OCI-LY7 (cell line): Measurements from ENCODE around the gene COL15A1. TPM values are rescaled to one million over a fixed set of nuclear protein-coding genes. Genes with fewer than 3 reads are reported as not detected.

Source experiments
- BruUV-seq: library from RNA; stranded (reverse); fragments of 400-500 nt; replicated peaks from 2 replicates; lab custom pipeline; 2021; lab: Mats Ljungman, UMichigan
- CTCF ChIA-PET: fragments of 300-600 bp; sonication (Branson Sonifier 250); formaldehyde crosslinking; loops from one replicate; lab custom pipeline; 2022; ENCODE audit warnings: antibody characterized with exemption; ENCODE audit not compliant: unreplicated experiment; lab: Charles Lee
- POLR2A ChIA-PET: fragments of 300-600 bp; sonication (Branson Sonifier 250); formaldehyde crosslinking; loops from one replicate; lab custom pipeline; 2022; ENCODE audit warnings: antibody characterized with exemption; lab: Charles Lee
- DNase-seq: peaks from one replicate; pipeline ENCODE4 v3.0.0-alpha.2; 2015; ENCODE audit warnings: low spot score
- H2AFZ ChIP-seq: fragments of 200-600 bp; sonication (generic), shearing (Covaris generic); 2 replicates; pipeline ENCODE4 v1.6.1; 2014; ENCODE audit warnings: mild to moderate bottlenecking, antibody characterized with exemption, low read length, moderate library complexity
- H3K27ac ChIP-seq: fragments of 200-600 bp; sonication (generic); 2 replicates; pipeline ENCODE4 v1.5.1; 2014; ENCODE audit warnings: mixed run types, low read depth, mild to moderate bottlenecking, moderate library complexity, low read length, inconsistent platforms; ENCODE audit not compliant: poor library complexity, severe bottlenecking
- H3K36me3 ChIP-seq: fragments of 200-600 bp; sonication (generic); 2 replicates; pipeline ENCODE4 v1.6.1; 2014; ENCODE audit warnings: mild to moderate bottlenecking, antibody characterized with exemption, low read length, moderate library complexity, mixed read lengths; ENCODE audit not compliant: insufficient read depth
- H3K4me1 ChIP-seq: fragments of 200-600 bp; sonication (generic); 2 replicates; pipeline ENCODE4 v1.5.1; 2014; ENCODE audit warnings: mild to moderate bottlenecking, low read length; ENCODE audit not compliant: insufficient read depth, poor library complexity, severe bottlenecking
- H3K4me2 ChIP-seq: fragments of 200-600 bp; sonication (generic); 2 replicates; pipeline ENCODE4 v1.6.1; 2014; ENCODE audit warnings: mild to moderate bottlenecking, low read length
- H3K4me3 ChIP-seq: fragments of 200-600 bp; sonication (generic); 2 replicates; pipeline ENCODE4 v1.5.1; 2014; ENCODE audit warnings: mild to moderate bottlenecking, low read depth, low read length; ENCODE audit not compliant: poor library complexity, severe bottlenecking
- H3K79me2 ChIP-seq: fragments of 200-600 bp; sonication (generic); 2 replicates; pipeline ENCODE4 v1.6.1; 2016; ENCODE audit warnings: low read depth, mild to moderate bottlenecking, low read length, moderate library complexity, mixed read lengths; ENCODE audit not compliant: insufficient read depth
- H3K9me2 ChIP-seq: fragments of 200-600 bp; sonication (generic); 2 replicates; pipeline ENCODE4 v1.6.1; 2016; ENCODE audit warnings: mild to moderate bottlenecking, low read length, mixed read lengths; ENCODE audit not compliant: insufficient read depth
- H3K9me3 ChIP-seq: fragments of 200-600 bp; sonication (generic); 2 replicates; pipeline ENCODE4 v1.6.1; 2014; ENCODE audit warnings: mild to moderate bottlenecking, mixed run types, low read length, mixed read lengths
- H4K20me1 ChIP-seq: fragments of 200-600 bp; sonication (generic); 2 replicates; pipeline ENCODE4 v1.6.1; 2014; ENCODE audit warnings: mild to moderate bottlenecking, antibody characterized with exemption, low read length, moderate library complexity, mixed read lengths; ENCODE audit not compliant: insufficient read depth
- EZH2phosphoT487 ChIP-seq: fragments of 200-600 bp; sonication (generic); IDR thresholded peaks from 2 replicates; pipeline ENCODE4 v1.6.1; 2018; ENCODE audit warnings: low read depth, borderline replicate concordance, mild to moderate bottlenecking, mixed run types, antibody characterized with exemption, low read length, moderate library complexity, mixed read lengths
- intact Hi-C: fragments of 100-400 bp; cut with micrococcal nuclease; formaldehyde crosslinking; loops from one replicate; pipeline ENCODE4 v1.10.0; 2022; ENCODE audit not compliant: unreplicated experiment
- total RNA-seq, 2 experiments: library from RNA; depleted of rRNA in 1 of 2; stranded (reverse); fragments of >200 nt in 1 of 2; shearing (Covaris generic) in 1 of 2; gene quantifications; 2 replicates each; pipeline ENCODE4 v1.2.3, GENCODE V29; 2014 to 2022
- TF ChIP-seq, protein P1 (sequence below): fragments of 200-600 bp; sonication (generic); conservative IDR thresholded peaks from 2 replicates; pipeline ENCODE4 v1.5.1; 2014; ENCODE audit warnings: mild to moderate bottlenecking, antibody characterized with exemption, low read length, moderate library complexity, mixed read lengths

Gene COL15A1
- total RNA-seq, 2 experiments from 2014 or later = not detected

DNA sequence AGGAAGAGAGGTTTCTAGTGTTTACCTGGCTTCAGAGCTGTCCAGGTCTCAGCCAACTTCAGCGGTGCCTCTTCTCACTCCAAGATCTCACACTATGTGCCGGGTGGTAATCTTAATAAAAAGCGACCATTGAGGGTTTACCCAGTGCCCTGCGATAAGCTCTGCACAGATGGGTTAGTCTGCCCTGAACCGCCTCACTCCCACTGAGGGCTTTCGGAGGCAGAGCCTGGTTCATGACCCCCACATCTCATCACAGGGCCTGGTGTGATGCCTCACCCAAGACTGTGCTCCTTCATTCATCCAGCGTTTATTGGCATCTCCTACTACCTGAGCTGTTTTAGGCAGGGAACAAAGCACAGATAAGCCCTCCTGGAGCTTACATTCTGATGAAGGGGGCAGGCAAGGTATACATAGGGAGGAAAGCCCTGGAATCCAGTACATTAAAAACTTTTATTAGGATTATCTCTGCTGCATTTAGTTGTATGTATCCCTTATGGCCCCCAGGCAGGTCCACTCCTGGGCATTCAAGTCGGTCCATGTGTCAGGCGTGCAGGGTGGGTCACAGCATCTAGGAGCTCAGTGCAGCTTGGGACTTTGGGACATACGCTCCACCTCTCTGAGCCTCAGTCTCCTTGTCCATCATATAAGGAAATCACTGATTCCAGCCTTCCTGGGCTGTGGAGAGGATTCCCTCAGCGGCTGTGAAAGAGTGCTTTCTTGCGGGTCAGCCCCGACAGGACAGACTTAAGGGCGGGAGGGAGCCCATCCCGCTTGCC lies 613 bp upstream of the COL15A1 start:
- ChIA-PET CTCF (no interaction called here), POLR2A (no interaction called here)
- no peak overlapping the region for H3K27ac ChIP-seq
- no peaks in the 10 kb centered on the region for H3K79me2 ChIP-seq
- H4K20me1 ChIP-seq = no peaks in the 10 kb centered on the region
- no peak overlapping the region for H3K4me3 ChIP-seq
- H3K4me2 ChIP-seq = no peak overlapping the region
- BruUV-seq = no TSS peak
- H2AFZ ChIP-seq = no peak overlapping the region
- intact Hi-C loops = no loop called here
- no peak for DNase-seq
- no peaks in the 10 kb centered on the region for H3K9me3 ChIP-seq
- H3K4me1 ChIP-seq = no peaks in the 10 kb centered on the region
- no peaks in the 10 kb centered on the region for H3K9me2 ChIP-seq
- TF ChIP-seq, protein P1, sequence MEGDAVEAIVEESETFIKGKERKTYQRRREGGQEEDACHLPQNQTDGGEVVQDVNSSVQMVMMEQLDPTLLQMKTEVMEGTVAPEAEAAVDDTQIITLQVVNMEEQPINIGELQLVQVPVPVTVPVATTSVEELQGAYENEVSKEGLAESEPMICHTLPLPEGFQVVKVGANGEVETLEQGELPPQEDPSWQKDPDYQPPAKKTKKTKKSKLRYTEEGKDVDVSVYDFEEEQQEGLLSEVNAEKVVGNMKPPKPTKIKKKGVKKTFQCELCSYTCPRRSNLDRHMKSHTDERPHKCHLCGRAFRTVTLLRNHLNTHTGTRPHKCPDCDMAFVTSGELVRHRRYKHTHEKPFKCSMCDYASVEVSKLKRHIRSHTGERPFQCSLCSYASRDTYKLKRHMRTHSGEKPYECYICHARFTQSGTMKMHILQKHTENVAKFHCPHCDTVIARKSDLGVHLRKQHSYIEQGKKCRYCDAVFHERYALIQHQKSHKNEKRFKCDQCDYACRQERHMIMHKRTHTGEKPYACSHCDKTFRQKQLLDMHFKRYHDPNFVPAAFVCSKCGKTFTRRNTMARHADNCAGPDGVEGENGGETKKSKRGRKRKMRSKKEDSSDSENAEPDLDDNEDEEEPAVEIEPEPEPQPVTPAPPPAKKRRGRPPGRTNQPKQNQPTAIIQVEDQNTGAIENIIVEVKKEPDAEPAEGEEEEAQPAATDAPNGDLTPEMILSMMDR = no peak
- no peak for TF ChIP-seq EZH2phosphoT487
- no peaks in the 10 kb centered on the region for H3K36me3 ChIP-seq

GRCh38 chr9:98944057-98944733 lies 488 bp downstream of the COL15A1 start:
- no peaks in the 10 kb centered on the region for H3K36me3 ChIP-seq
- H2AFZ ChIP-seq = no peak overlapping the region
- no peaks in the 10 kb centered on the region for H4K20me1 ChIP-seq
- no peaks in the 10 kb centered on the region for H3K4me1 ChIP-seq
- ChIA-PET POLR2A (interaction anchor here (0.5 kb wide), 1 partner anchor 55 kb away, joined by 5 read pairs; no protein-coding TSS in a partner anchor), CTCF (no interaction called here)
- no peak for DNase-seq
- no TSS peak for BruUV-seq
- H3K79me2 ChIP-seq = no peaks in the 10 kb centered on the region
- no peaks in the 10 kb centered on the region for H3K9me2 ChIP-seq
- intact Hi-C loops = no loop called here
- H3K4me3 ChIP-seq = no peak overlapping the region
- H3K27ac ChIP-seq = no peak overlapping the region
- no peaks in the 10 kb centered on the region for H3K9me3 ChIP-seq
- no peak overlapping the region for H3K4me2 ChIP-seq
- TF ChIP-seq, protein P1 = no peak
- TF ChIP-seq EZH2phosphoT487 = no peak

- no peaks in the 10 kb centered on the region for H3K9me3 ChIP-seq
- CTCF ChIA-PET = no interaction called here
- intact Hi-C loops = no loop called here
- no peak for TF ChIP-seq EZH2phosphoT487
- TF ChIP-seq, protein P1 = no peak
- no peak for DNase-seq
- no peaks in the 10 kb centered on the region for H3K36me3 ChIP-seq
- no peaks in the 10 kb centered on the region for H3K4me1 ChIP-seq
- no peaks in the 10 kb centered on the region for H3K9me2 ChIP-seq
- H3K79me2 ChIP-seq = no peaks in the 10 kb centered on the region
- H3K4me2 ChIP-seq = no peak overlapping the region
- POLR2A ChIA-PET = no interaction called here
- no peaks in the 10 kb centered on the region for H4K20me1 ChIP-seq
- BruUV-seq = no TSS peak
- H3K27ac ChIP-seq = no peak overlapping the region
- no peak overlapping the region for H2AFZ ChIP-seq
- no peak overlapping the region for H3K4me3 ChIP-seq
Observed at GRCh38 chr9:98944734-98945074, 997 bp downstream of the COL15A1 start.
